Measurements from ENCODE around the gene ASCC3.
"Not testable (repeated sequence)": the region's sequence is repeated elsewhere in the genome, so short reads cannot be mapped to it uniquely, and the experiment has no call there.

Gene ASCC3

DNA sequence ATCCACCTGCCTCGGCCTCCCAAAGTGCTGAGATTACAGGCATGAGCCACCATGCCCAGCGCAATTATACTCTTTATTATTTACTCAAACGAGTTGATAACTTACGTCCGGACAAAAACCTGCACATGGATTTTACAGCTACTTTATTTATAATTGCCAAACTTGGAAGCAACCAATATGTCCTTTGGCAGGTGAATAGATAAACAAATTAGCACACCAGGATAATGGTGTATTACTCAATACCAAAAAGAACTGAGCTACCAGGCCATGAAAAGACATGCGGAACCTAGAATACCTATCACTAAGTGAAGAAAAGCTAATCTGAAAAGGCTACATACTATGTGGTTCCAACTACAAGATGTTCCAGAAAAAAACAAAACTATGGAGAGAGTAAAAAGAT lies 168.1 kb downstream of the ASCC3 start:
- no peak for DNase-seq

DNA sequence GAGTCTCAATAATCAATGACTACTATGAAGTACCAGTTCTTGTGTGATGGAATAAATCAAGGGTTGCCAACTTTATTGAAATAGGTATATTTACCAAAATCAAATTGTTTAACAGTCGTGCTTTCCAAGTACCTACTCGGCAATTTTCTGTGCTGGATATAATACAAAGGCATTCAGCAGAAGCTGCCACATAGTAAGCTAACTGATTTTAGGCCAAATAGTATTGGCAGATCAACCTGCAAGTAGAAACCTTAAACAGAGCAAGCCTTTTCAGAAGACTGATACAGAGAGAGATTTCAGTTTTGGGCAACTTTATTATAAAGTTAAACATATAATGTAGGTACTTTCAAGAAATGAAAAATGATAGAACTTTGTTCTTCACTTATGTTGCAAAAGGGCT lies 174.6 kb downstream of the ASCC3 start:
- no peak for DNase-seq

- no peak for DNase-seq
These were observed 176.2 kb downstream of the ASCC3 start for GRCh38 chr6:100704961-100705360.

DNA sequence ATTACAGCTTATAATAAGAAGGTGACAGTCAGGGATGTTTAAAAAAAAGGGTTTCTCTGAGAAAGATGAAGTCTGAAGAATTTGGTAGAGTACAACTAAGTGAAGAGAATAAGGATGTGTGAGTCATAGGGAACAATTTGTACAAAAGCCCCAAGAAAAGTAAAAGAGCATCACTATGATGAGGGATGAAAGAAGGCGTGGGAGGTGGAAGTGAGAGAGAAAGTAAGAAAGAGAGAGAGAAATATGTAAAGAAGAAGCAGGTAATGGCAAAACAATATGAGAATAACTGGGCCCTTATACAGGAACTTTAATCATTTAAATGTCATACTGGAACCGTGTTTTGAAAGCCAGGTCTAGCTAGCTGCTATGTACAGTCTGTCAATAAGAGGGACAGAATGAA lies 179.4 kb downstream of the ASCC3 start:
- no peak for DNase-seq

DNA sequence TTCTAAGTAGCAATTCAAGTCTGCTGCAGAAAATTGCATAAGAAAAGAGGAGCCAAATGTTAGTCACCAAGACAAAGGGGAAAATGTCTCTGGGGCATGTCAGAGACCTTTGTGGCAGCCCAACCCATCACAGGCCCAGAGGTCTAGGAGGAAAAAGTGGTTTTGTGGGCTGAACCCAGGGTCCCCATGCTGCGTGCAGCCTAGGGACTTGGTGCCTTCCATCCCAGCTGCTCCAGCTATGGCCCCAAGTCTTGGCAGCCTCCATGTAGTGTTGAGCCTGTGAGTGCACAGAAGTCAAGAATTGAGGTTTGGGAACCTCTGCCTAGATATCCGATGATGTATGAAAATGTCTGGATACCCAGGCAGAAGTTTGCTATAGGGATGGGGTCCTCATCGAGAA lies 181.1 kb downstream of the ASCC3 start:
- no peak for DNase-seq

DNA sequence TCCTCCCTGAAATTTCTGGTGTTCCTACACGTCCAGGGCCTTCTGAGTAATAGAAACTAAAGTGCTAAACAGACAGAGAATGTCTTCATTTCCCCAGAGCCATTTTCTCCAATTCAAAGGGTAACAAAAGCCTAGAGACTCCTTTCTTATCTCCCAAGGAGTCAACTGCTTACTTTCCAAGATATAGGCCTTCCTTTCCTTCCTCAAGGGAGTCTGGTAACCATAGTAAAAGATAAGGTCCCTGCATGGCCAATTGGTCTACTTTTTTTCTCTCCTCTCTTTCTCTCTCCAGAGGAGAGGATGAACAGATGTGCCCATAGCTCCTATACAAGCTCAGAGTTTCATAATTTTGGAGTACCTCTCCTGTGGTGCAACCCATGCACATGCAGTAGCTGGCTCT lies 185.7 kb downstream of the ASCC3 start:
- DNase-seq: no peak

DNA sequence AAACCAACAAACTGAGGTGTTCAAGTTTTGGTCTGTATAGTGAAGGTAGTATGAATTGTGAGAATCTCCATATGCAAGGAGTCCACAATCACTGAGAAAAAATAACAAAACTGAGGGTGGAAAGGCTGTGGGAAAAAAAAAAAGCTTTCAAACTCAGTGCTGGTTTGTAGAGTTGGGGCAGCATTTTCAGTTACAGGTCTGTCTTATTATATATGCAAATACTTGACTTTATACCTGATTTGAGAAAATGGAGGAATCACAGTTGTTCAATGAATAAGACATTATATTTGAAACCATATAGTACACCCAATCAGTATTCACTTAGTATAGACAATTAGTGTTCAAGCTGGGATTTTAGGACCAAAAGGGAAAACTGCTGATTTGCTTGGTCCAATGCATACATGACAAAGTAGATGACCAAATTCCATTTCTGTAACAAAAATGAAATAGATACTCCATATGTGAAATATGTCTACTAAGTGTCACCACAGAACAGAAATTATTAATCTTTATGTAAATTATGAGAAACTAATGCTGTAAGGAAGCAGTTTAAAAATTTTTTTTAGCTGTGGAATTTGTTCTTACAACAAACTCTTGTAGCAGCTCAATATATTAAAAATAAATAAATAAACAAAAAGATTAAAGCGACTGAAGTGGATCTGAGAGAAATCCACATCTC lies 187.7 kb downstream of the ASCC3 start:
- DNase-seq: no peak

DNA sequence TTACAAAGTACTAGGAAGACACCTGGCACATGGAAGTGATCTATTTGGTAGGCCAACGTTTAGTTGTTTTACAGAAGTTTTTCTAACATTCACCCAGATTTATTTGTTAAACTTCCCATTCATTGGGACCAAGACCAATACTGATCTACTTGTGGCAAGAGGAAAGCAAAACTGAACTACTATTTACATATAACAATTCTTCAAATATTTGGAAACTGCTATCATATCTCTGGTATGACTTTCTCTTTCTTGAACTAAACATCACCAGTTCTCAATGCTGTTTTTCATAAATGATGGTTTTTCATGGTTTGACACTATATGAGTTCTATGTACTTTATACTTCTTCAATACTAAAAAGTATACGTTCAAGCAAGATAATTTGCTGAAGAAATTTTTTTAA lies 189.2 kb downstream of the ASCC3 start:
- DNase-seq: no peak

GRCh38 chr6:100686216-100686615 lies 194.9 kb downstream of the ASCC3 start:
- DNase-seq: no peak

GRCh38 chr6:100685747-100686146 lies 195.4 kb downstream of the ASCC3 start:
- DNase-seq: no peak

GRCh38 chr6:100680163-100680562 lies 201.0 kb downstream of the ASCC3 start:
- DNase-seq: no peak

DNA sequence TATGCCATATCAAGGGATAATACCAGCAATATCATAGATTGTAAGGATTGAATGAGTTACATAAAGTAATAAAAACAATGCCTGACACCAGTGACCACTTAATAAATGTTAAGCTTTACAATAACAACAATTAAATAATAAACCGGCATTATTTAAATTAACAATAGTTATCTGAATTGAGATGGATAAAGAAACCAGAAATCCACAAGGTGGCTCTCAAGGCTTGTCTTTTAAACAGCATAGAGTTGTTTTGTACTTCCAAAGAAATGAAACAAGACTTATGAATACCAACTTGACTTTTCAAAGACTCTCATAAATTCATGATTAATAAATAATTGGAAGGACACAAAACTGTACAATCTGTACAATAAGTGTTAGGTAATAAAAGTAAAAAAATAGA lies 203.1 kb downstream of the ASCC3 start:
- no peak for DNase-seq

DNA sequence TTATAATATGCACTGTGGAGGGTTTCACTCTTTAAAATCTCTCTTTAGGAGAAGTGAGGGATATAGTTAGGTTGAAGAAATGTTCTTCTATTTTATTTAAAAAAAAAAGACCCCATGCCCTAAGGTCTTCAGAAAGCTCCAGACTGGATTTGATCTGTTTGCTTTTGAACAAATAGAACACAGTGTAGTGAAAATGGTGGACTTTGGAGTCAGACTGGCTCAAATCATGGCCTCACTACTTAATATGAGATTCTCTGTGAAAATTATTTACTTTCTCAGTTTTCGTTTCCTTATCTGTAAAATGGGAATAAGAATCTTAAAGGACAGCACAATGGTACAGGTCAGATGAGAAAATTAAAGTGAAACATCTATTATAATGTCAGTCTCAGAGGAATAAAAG lies 203.9 kb downstream of the ASCC3 start:
- DNase-seq: no peak

DNA sequence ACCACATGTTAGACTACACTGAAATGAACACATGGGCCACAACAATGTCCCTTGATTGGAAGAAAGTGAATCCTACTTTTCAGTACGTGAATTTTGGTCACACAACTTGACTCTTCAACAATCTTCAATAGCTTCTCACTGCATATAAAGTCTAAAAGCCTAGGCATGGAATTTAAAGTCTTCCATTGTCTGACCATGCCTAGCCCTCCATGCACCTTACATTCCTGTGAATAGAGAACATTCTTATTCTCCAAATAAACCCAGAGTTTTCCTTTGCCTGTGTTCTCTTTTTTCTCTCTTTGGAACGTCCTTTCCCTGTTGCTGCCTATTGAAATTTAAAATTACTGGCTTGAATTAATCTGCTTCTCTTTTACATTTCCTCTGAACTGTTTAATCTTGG lies 207.5 kb downstream of the ASCC3 start:
- DNase-seq: no peak

GRCh38 chr6:100671740-100672139 lies 209.4 kb downstream of the ASCC3 start:
- DNase-seq: no peak

GRCh38 chr6:100670056-100670455 lies 211.1 kb downstream of the ASCC3 start:
- no peak for DNase-seq

DNA sequence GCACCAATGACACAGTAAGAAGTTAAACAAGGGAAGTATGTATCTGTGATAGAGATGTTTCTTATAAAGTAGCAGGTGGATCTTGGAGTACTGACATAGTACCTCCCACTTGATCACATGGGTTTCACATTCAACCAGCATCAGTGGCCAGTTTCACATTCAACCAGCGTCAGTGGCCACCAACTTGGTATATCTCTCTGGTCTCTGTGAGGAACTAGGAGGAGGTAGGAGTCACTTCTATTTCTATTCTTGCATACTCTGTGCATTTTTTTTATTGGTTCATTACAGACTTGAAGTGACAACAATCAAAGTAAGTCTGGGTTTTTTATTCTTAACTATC lies 216.1 kb downstream of the ASCC3 start:
- DNase-seq: no peak

DNA sequence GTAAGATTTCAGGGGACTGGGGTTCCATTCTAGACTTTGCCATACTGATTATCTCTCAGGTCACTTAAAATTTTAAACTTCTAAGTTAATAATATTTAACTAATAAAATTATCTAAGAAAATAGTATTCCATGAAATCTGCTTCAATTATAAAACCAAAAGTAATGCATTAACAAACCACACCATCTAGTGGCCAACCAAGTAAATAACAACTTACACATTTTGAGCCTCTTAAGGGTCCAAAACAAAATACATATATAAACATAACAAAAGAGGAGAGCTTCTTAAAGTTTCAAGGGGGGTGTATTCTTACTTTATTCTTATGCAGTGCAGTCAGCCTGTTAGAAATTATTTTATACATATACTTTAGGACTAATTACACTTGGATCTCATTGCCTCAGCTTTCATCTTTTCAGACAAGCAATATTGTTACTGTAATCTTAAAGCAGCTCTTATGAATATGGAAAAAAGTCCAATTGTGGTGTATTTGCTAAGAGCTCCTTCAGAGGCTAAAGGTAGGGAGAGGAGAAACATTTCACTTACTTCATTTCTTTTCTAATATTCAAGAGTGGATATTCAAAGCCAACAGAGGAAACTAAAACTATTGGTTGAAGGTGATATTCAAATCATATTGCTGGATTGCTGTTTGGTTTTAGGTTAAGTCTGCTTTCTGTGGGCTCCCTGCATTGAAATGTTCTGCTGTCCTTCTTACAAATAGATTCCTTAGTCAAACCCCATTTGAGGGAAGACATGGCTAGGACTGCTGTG lies 216.7 kb downstream of the ASCC3 start:
- no peak for DNase-seq

- DNase-seq: no peak
These were observed 217.8 kb downstream of the ASCC3 start for GRCh38 chr6:100663219-100663863.

DNA sequence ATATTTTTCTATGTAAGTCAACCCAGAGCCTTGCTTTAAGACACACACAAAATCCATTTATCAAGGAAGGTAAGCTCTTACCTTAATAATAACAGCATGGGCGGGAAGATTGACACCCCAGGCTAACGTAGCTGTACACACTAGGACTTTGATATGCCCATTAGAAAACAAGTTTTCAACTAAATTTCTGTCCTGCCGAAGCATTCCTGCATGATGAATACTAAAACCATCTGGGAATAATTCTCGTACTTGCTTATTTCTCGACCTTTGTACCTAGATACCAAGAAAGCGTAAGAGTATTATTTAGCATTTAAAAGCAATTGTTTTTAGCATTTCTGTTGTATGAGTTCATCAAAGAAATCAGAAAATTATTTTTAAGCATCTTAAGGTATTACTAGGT lies 218.9 kb downstream of the ASCC3 start:
- no peak for DNase-seq

DNA sequence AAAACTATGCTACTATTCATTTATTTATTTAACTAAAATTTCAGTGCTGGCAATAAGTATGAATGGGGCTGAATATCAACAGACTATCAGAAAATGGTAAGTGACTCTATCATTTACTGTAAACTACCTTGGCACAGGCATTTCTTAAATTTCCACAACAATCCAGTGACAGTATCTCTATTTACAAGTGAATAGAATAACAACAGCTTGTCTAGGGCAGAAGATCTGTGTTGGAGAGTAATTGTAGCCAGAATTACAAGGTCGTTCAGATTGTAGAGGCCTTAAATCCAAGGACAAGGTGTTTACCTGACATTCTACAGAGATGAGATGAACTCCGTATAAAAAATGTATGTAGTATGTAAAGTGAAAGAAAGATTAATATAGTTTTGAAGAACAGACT lies 222.6 kb downstream of the ASCC3 start:
- no peak for DNase-seq

GRCh38 chr6:100657678-100658330 lies 223.3 kb downstream of the ASCC3 start:
- no peak for DNase-seq

DNA sequence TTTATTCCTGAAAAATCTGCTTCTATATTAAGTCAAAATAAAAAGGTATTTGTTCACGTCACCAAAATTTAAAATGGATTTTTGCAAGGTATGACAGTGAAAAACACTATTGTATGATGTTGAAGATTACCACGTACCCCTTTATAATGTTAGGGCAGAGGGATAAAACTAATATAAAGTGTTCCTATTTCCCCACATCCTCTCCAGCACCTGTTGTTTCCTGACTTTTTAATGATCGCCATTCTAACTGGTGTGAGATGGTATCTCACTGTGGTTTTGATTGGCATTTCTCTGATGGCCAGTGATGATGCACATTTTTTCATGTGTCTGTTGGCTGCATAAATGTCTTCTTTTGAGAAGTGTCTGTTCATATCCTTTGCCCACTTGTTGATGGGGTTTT lies 240.0 kb downstream of the ASCC3 start:
- not testable (repeated sequence) for DNase-seq
